Measurements from ENCODE around the gene SERPINA9. TPM values are rescaled to one million over a fixed set of nuclear protein-coding genes. Genes with fewer than 3 reads are reported as not detected.
"Not testable (repeated sequence)": the region's sequence is repeated elsewhere in the genome, so short reads cannot be mapped to it uniquely, and the experiment has no call there.

SERPINA9 gene
- total RNA-seq, 4 donors from 2014 or later = 0.80 TPM; not detected in 3

DNA sequence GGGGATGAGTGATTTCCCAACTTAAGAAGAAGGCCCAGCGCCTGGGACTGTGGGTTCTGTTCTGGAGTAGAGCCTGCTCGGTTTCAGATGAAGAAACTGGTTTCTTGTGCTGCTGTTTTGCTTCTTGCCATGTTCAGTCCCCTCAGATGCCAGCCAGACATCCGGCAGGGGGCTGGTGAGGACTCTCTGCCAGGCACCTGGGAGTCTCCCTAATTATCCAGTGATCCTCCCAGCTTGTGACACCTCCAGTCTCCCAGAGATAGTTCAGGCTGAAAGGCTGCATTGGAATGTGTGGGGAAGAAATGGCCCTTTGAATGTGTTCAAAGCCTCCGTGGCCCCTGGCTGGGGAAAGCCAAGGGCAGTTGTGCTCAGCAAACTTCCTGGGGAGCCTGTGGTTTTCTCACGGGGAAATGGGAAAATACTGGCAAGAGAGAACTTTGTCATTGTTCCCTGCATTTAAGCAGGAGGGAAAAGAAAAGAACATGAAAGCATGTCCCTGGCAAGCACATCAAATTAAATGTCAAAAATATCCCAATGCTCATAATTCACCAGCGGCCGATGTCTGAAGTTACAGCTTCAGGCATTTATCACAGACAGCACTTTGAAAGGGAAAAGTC, 41.8 kb upstream of the SERPINA9 start:
- no peak for DNase-seq
- no peak for TF ChIP-seq POLR2A (IDR thresholded peaks at IDR 0.05)
- TF ChIP-seq, protein P1, sequence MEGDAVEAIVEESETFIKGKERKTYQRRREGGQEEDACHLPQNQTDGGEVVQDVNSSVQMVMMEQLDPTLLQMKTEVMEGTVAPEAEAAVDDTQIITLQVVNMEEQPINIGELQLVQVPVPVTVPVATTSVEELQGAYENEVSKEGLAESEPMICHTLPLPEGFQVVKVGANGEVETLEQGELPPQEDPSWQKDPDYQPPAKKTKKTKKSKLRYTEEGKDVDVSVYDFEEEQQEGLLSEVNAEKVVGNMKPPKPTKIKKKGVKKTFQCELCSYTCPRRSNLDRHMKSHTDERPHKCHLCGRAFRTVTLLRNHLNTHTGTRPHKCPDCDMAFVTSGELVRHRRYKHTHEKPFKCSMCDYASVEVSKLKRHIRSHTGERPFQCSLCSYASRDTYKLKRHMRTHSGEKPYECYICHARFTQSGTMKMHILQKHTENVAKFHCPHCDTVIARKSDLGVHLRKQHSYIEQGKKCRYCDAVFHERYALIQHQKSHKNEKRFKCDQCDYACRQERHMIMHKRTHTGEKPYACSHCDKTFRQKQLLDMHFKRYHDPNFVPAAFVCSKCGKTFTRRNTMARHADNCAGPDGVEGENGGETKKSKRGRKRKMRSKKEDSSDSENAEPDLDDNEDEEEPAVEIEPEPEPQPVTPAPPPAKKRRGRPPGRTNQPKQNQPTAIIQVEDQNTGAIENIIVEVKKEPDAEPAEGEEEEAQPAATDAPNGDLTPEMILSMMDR (IDR thresholded peaks at IDR 0.05) = no peak
- Histone ChIP-seq H3K9me3 (no peaks in the 10 kb centered on the region), H3K4me3 (no peak overlapping the region), H3K4me1 (no peaks in the 10 kb centered on the region), H3K27ac (no peak overlapping the region), H3K27me3 (no peaks in the 10 kb centered on the region), H3K36me3 (no peaks in the 10 kb centered on the region)

- no peak overlapping the region for H3K4me3 ChIP-seq
- TF ChIP-seq, protein P1 (IDR thresholded peaks at IDR 0.05) = no peak
- no peak for TF ChIP-seq POLR2A (IDR thresholded peaks at IDR 0.05)
- H3K27me3 ChIP-seq = no peaks in the 10 kb centered on the region
- H3K36me3 ChIP-seq = no peaks in the 10 kb centered on the region
- no peak for DNase-seq
- no peaks in the 10 kb centered on the region for H3K4me1 ChIP-seq
- no peak overlapping the region for H3K27ac ChIP-seq
- no peaks in the 10 kb centered on the region for H3K9me3 ChIP-seq
Measured at GRCh38 chr14:94517248-94517640, 41.2 kb upstream of the SERPINA9 start.

GRCh38 chr14:94515856-94516255, 39.9 kb upstream of the SERPINA9 start:
- no peaks in the 10 kb centered on the region for H3K4me1 ChIP-seq
- no peak for TF ChIP-seq POLR2A (IDR thresholded peaks at IDR 0.05)
- TF ChIP-seq, protein P1 (IDR thresholded peaks at IDR 0.05) = no peak
- H3K4me3 ChIP-seq = no peak overlapping the region
- H3K27me3 ChIP-seq = no peaks in the 10 kb centered on the region
- H3K9me3 ChIP-seq = no peaks in the 10 kb centered on the region
- no peak overlapping the region for H3K27ac ChIP-seq
- no peaks in the 10 kb centered on the region for H3K36me3 ChIP-seq
- no peak for DNase-seq

GRCh38 chr14:94515426-94515825, 39.4 kb upstream of the SERPINA9 start:
- TF ChIP-seq, protein P1 (IDR thresholded peaks at IDR 0.05) = no peak
- no peak for TF ChIP-seq POLR2A (IDR thresholded peaks at IDR 0.05)
- no peak for DNase-seq
- H3K4me3 ChIP-seq = no peak overlapping the region
- H3K9me3 ChIP-seq = no peaks in the 10 kb centered on the region
- no peak overlapping the region for H3K27ac ChIP-seq
- no peaks in the 10 kb centered on the region for H3K36me3 ChIP-seq
- no peaks in the 10 kb centered on the region for H3K4me1 ChIP-seq
- H3K27me3 ChIP-seq = no peaks in the 10 kb centered on the region

DNA sequence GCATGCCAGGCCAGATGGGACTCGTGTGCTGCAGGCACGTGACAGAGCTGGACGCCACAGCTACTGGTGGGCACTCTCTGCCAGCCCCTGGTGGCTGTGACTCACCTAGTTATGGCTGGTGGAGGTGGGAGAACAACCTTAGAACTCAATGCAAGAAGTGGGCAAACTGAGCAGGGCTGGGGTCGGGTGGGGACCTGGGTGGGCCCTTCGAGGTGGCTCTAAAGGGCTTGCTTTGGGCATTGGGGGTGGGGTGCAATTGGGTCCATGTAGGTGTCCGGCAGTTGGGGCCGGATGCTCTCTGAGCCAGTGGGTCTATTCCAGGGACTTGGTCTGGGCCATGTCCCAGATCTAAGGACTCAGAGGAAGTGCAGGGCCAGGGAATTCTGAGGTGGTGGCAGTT, 38.4 kb upstream of the SERPINA9 start:
- TF ChIP-seq POLR2A (IDR thresholded peaks at IDR 0.05) = no peak
- TF ChIP-seq, protein P1 (IDR thresholded peaks at IDR 0.05) = no peak
- H3K9me3 ChIP-seq = no peaks in the 10 kb centered on the region
- H3K4me3 ChIP-seq = no peak overlapping the region
- no peaks in the 10 kb centered on the region for H3K36me3 ChIP-seq
- DNase-seq = no peak
- no peak overlapping the region for H3K27ac ChIP-seq
- no peaks in the 10 kb centered on the region for H3K27me3 ChIP-seq
- H3K4me1 ChIP-seq = no peaks in the 10 kb centered on the region

GRCh38 chr14:94510481-94510880, 34.5 kb upstream of the SERPINA9 start:
- H3K4me1 ChIP-seq, H3K4me3 ChIP-seq, DNase-seq, H3K9me3 ChIP-seq, H3K27me3 ChIP-seq, H3K27ac ChIP-seq, H3K36me3 ChIP-seq: not testable (repeated sequence)

Data from Peyer's patch (tissue), 4 donors.